CD14-positive monocyte (primary cell): Measurements from ENCODE around the gene PRAC1. TPM values are rescaled to one million over a fixed set of nuclear protein-coding genes. Genes with fewer than 3 reads are reported as not detected.
"Not testable (repeated sequence)": the region's sequence is repeated elsewhere in the genome, so short reads cannot be mapped to it uniquely, and the experiment has no call there.

Experiments used
- DNase-seq, 3 donors: peaks; one replicate each; pipeline ENCODE4 v3.0.0-alpha.2; 2011 to 2022
- H2AFZ ChIP-seq: 2 replicates; pipeline ENCODE4 v1.6.0; 2012; ENCODE audit warnings: mild to moderate bottlenecking, low read depth, low read length, inconsistent platforms; ENCODE audit not compliant: insufficient read depth, poor library complexity, severe bottlenecking
- H3K27ac ChIP-seq, 2 donors: 1 replicate in 1 of 2; 2 replicates in 1 of 2; pipeline ENCODE4 v1.5.1; 2012 to 2013; ENCODE audit warnings: low read length in 2 of 2, control low read depth in 1 of 2, inconsistent platforms in 1 of 2, low read depth in 1 of 2, mild to moderate bottlenecking in 1 of 2
- H3K27me3 ChIP-seq, 2 donors: one replicate each; pipeline versions ENCODE4 v1.6.0 to v1.6.1; 2011 to 2013; ENCODE audit warnings: low read length in 2 of 2; ENCODE audit not compliant: control insufficient read depth in 2 of 2, insufficient read depth in 2 of 2
- H3K36me3 ChIP-seq, 2 donors: replicated peaks in 1 of 2; 1 replicate in 1 of 2; 2 replicates in 1 of 2; pipeline versions ENCODE4 v1.5.1 to v1.6.1; 2012 to 2013; ENCODE audit warnings: low read length in 2 of 2, control low read depth in 1 of 2, inconsistent platforms in 1 of 2, mild to moderate bottlenecking in 1 of 2; ENCODE audit not compliant: insufficient read depth in 2 of 2, control insufficient read depth in 1 of 2
- H3K4me1 ChIP-seq, 2 donors: 1 replicate in 1 of 2; 2 replicates in 1 of 2; pipeline versions ENCODE4 v1.5.1 to v1.6.1; 2012 to 2013; ENCODE audit warnings: low read length in 2 of 2, control low read depth in 1 of 2, inconsistent platforms in 1 of 2, mild to moderate bottlenecking in 1 of 2, moderate library complexity in 1 of 2; ENCODE audit not compliant: insufficient read depth in 2 of 2, control insufficient read depth in 1 of 2
- H3K4me2 ChIP-seq: replicated peaks from 2 replicates; pipeline ENCODE3; 2012; ENCODE audit warnings: low read length, moderate library complexity, mild to moderate bottlenecking; ENCODE audit not compliant: poor library complexity, severe bottlenecking; ENCODE audit errors: extremely low read depth
- H3K4me3 ChIP-seq, 3 experiments: fragments of 200-600 bp in 1 of 3; sonication (generic) in 1 of 3; replicated peaks in 1 of 3; 1 replicate in 2 of 3; 2 replicates in 1 of 3; pipeline ENCODE4 v1.5.1; 2011 to 2013; ENCODE audit warnings: low read length in 3 of 3, mild to moderate bottlenecking in 3 of 3, control low read depth in 2 of 3, low read depth in 2 of 3, inconsistent platforms in 1 of 3, moderate library complexity in 1 of 3
- H3K79me2 ChIP-seq: 2 replicates; pipeline ENCODE4 v1.6.0; 2012; ENCODE audit warnings: mild to moderate bottlenecking, control low read depth, inconsistent platforms, low read length, moderate library complexity; ENCODE audit not compliant: insufficient read depth
- H3K9ac ChIP-seq: 2 replicates; pipeline ENCODE4 v1.6.0; 2017; ENCODE audit warnings: low read length, mild to moderate bottlenecking; ENCODE audit not compliant: insufficient read depth, poor library complexity, severe bottlenecking
- H3K9me3 ChIP-seq, 2 donors: replicated peaks in 1 of 2; 1 replicate in 1 of 2; 2 replicates in 1 of 2; pipeline versions ENCODE4 v1.5.1 to v1.6.1; 2012 to 2013; ENCODE audit warnings: low read length in 2 of 2, control low read depth in 1 of 2; ENCODE audit not compliant: control insufficient read depth in 1 of 2, insufficient read depth in 1 of 2
- H4K20me1 ChIP-seq: 2 replicates; pipeline ENCODE4 v1.6.0; 2012; ENCODE audit warnings: mild to moderate bottlenecking, low read length, control low read depth, moderate library complexity; ENCODE audit not compliant: insufficient read depth
- H3K27ac Mint-ChIP-seq, 7 donors: one replicate each; pipeline ENCODE4 v1.8.0; 2020; ENCODE audit warnings: mild to moderate bottlenecking in 7 of 7, mixed read lengths in 7 of 7, moderate library complexity in 6 of 7, inconsistent platforms in 2 of 7
- H3K27me3 Mint-ChIP-seq, 3 donors: one replicate each; pipeline ENCODE4 v1.8.0; 2021 to 2022; ENCODE audit warnings: low read depth in 3 of 3, mild to moderate bottlenecking in 3 of 3, mixed read lengths in 3 of 3, moderate library complexity in 3 of 3, inconsistent platforms in 1 of 3
- H3K36me3 Mint-ChIP-seq, 2 donors: one replicate each; pipeline ENCODE4 v1.8.0; 2020; ENCODE audit warnings: mixed read lengths in 2 of 2, inconsistent platforms in 1 of 2, mild to moderate bottlenecking in 1 of 2
- H3K4me1 Mint-ChIP-seq: one replicate; pipeline ENCODE4 v1.8.0; 2020; ENCODE audit warnings: mild to moderate bottlenecking, mixed read lengths
- H3K4me3 Mint-ChIP-seq, 2 donors: one replicate each; pipeline ENCODE4 v1.8.0; 2020; ENCODE audit warnings: mild to moderate bottlenecking in 2 of 2, mixed read lengths in 2 of 2, moderate library complexity in 1 of 2
- H3K9me3 Mint-ChIP-seq, 7 donors: one replicate each; pipeline ENCODE4 v1.8.0; 2020 to 2022; ENCODE audit warnings: mixed read lengths in 7 of 7, mild to moderate bottlenecking in 6 of 7, moderate library complexity in 6 of 7, inconsistent platforms in 2 of 7
- CTCF ChIP-seq: fragments of 200-600 bp; IDR thresholded peaks from one replicate; pipeline ENCODE4 v1.8.0; 2022; ENCODE audit warnings: antibody characterized with exemption, mild to moderate bottlenecking
- WGBS: methylation state at CpG from one replicate; pipeline ENCODE4 v1.1.5; 2013; ENCODE audit warnings: missing lambda C conversion rate; ENCODE audit not compliant: insufficient coverage; 5-methylcytosine and 5-hydroxymethylcytosine counted together
- intact Hi-C, 2 donors: fragments of 100-400 bp; cut with micrococcal nuclease; formaldehyde crosslinking; loops; one replicate each; pipeline versions ENCODE4 v1.15.0 to v1.15.1; 2023
- polyA plus RNA-seq, 3 donors: library from polyadenylated mRNA; depleted of rRNA in 1 of 3; unstranded in 2 of 3; stranded (reverse) in 1 of 3; fragments of 300-500 nt in 2 of 3; fragments of >200 nt in 1 of 3; fragmentation: Illumina TruSeq in 2 of 3; gene quantifications; 1 replicate in 2 of 3; 2 replicates in 1 of 3; pipeline ENCODE4 v1.2.3, GENCODE V29; 2012 to 2021

Gene PRAC1
- polyA plus RNA-seq, 3 donors, result not detected

- Histone ChIP-seq H3K9ac (no peak overlapping the region), H3K79me2 (no peaks in the 10 kb centered on the region), H3K4me3 (no peak overlapping the region), H4K20me1 (no peaks in the 10 kb centered on the region), H3K9me3 (peaks cover 3 to 31% of the 10 kb centered on the region in 2 donors), H3K36me3 (no peaks in the 10 kb centered on the region), H3K4me1 (peaks cover 6% of the 10 kb centered on the region in 2 donors), H3K4me2 (no peak overlapping the region), H3K27ac (no peak overlapping the region), H2AFZ (no peak overlapping the region), H3K27me3 (peaks cover 71 to 96% of the 10 kb centered on the region in 2 donors)
- DNase-seq, result no peak
- peaks cover 0 to 7% of the 10 kb centered on the region in 2 donors for H3K36me3 Mint-ChIP-seq
- H3K9me3 Mint-ChIP-seq, result peaks cover 0 to 19% (median 13%) of the 10 kb centered on the region in 7 donors
- peaks cover 11% of the 10 kb centered on the region for H3K4me1 Mint-ChIP-seq
- WGBS, result 56% methylated on average over 1 of the region's 10 CpGs
- intact Hi-C loops, result no loop called here
- H3K27ac Mint-ChIP-seq, result no peak overlapping the region
- H3K27me3 Mint-ChIP-seq, result peaks cover 83 to 96% (median 94%) of the 10 kb centered on the region in 3 donors
- H3K4me3 Mint-ChIP-seq, result peak overlapping the region in 1 of 2 donors; percentile 81
- no peak for TF ChIP-seq CTCF
Measured at GRCh38 chr17:48717367-48718226, 4.7 kb downstream of the PRAC1 start.

- intact Hi-C loops, H3K79me2 ChIP-seq, DNase-seq, H4K20me1 ChIP-seq, H3K36me3 Mint-ChIP-seq, H3K4me3 ChIP-seq, H3K27ac ChIP-seq, H3K36me3 ChIP-seq, H3K4me1 ChIP-seq, H2AFZ ChIP-seq, H3K9ac ChIP-seq, H3K4me2 ChIP-seq, H3K4me1 Mint-ChIP-seq, H3K27ac Mint-ChIP-seq: not testable (repeated sequence)
- peaks cover 0 to 19% (median 12%) of the 10 kb centered on the region in 7 donors for H3K9me3 Mint-ChIP-seq
- peaks cover 79 to 90% (median 89%) of the 10 kb centered on the region in 3 donors for H3K27me3 Mint-ChIP-seq
- Histone ChIP-seq H3K27me3 (peaks cover 64 to 93% of the 10 kb centered on the region in 2 donors), H3K9me3 (peaks cover 0 to 24% of the 10 kb centered on the region in 2 donors)
- H3K4me3 Mint-ChIP-seq, result peak overlapping the region in 1 of 2 donors; percentile 81
- WGBS, result no CpG with 5 or more reads among the region's 3 CpGs
Measured at GRCh38 chr17:48716549-48716948, 5.8 kb downstream of the PRAC1 start.
